ENCODE measurements around the gene ST3GAL2.

Gene ST3GAL2

GRCh38 chr16:70444249-70445063, 5.6 kb upstream of the ST3GAL2 start:
- ATAC-seq (ENCODE audit: low read depth), result no peak
- no peak for TF ChIP-seq CTCF (IDR thresholded peaks at IDR 0.05; ENCODE audit: poor library complexity, severe bottlenecking)
- DNase-seq (ENCODE audit: low spot score), result no peak
- H3K4me3 ChIP-seq (ENCODE audit: severe bottlenecking), result no peak overlapping the region
- no peaks in the 10 kb centered on the region for H3K36me3 ChIP-seq (ENCODE audit: low read depth)
- no peaks in the 10 kb centered on the region for H3K27me3 ChIP-seq (ENCODE audit: insufficient read depth, poor library complexity, severe bottlenecking)
- H3K9me3 ChIP-seq (ENCODE audit: severe bottlenecking), result no peaks in the 10 kb centered on the region
- H3K27ac ChIP-seq (ENCODE audit: poor library complexity, severe bottlenecking), result no peak overlapping the region
- H3K4me1 ChIP-seq (ENCODE audit: insufficient read depth, poor library complexity, severe bottlenecking), result peaks cover 2% of the 10 kb centered on the region

- Histone ChIP-seq H3K9me3 (ENCODE audit: severe bottlenecking) (no peaks in the 10 kb centered on the region), H3K4me1 (ENCODE audit: insufficient read depth, poor library complexity, severe bottlenecking) (peaks cover 5% of the 10 kb centered on the region), H3K27ac (ENCODE audit: poor library complexity, severe bottlenecking) (no peak overlapping the region), H3K36me3 (ENCODE audit: low read depth) (no peaks in the 10 kb centered on the region), H3K4me3 (ENCODE audit: severe bottlenecking) (no peak overlapping the region), H3K27me3 (ENCODE audit: insufficient read depth, poor library complexity, severe bottlenecking) (no peaks in the 10 kb centered on the region)
- no peak for TF ChIP-seq CTCF (IDR thresholded peaks at IDR 0.05; ENCODE audit: poor library complexity, severe bottlenecking)
- DNase-seq (ENCODE audit: low spot score) (no peak), ATAC-seq (ENCODE audit: low read depth) (no peak)
Observed at GRCh38 chr16:70442344-70442743, 3.4 kb upstream of the ST3GAL2 start.

- no peaks in the 10 kb centered on the region for H3K36me3 ChIP-seq (ENCODE audit: low read depth)
- ATAC-seq (ENCODE audit: low read depth), result no peak
- peaks cover 11% of the 10 kb centered on the region for H3K4me1 ChIP-seq (ENCODE audit: insufficient read depth, poor library complexity, severe bottlenecking)
- no peaks in the 10 kb centered on the region for H3K27me3 ChIP-seq (ENCODE audit: insufficient read depth, poor library complexity, severe bottlenecking)
- no peak overlapping the region for H3K4me3 ChIP-seq (ENCODE audit: severe bottlenecking)
- no peak overlapping the region for H3K27ac ChIP-seq (ENCODE audit: poor library complexity, severe bottlenecking)
- no peak for DNase-seq (ENCODE audit: low spot score)
- no peaks in the 10 kb centered on the region for H3K9me3 ChIP-seq (ENCODE audit: severe bottlenecking)
- TF ChIP-seq CTCF (IDR thresholded peaks at IDR 0.05; ENCODE audit: poor library complexity, severe bottlenecking), result no peak
Observed at GRCh38 chr16:70441406-70441990, 2.6 kb upstream of the ST3GAL2 start.

GRCh38 chr16:70440009-70440692, 1.3 kb upstream of the ST3GAL2 start:
- ATAC-seq (ENCODE audit: low read depth) (no peak), DNase-seq (ENCODE audit: low spot score) (no peak)
- no peak overlapping the region for H3K4me3 ChIP-seq (ENCODE audit: severe bottlenecking)
- H3K27ac ChIP-seq (ENCODE audit: poor library complexity, severe bottlenecking), result no peak overlapping the region
- H3K36me3 ChIP-seq (ENCODE audit: low read depth), result no peaks in the 10 kb centered on the region
- no peaks in the 10 kb centered on the region for H3K27me3 ChIP-seq (ENCODE audit: insufficient read depth, poor library complexity, severe bottlenecking)
- no peak for TF ChIP-seq CTCF (IDR thresholded peaks at IDR 0.05; ENCODE audit: poor library complexity, severe bottlenecking)
- H3K4me1 ChIP-seq (ENCODE audit: insufficient read depth, poor library complexity, severe bottlenecking), result peaks cover 11% of the 10 kb centered on the region
- H3K9me3 ChIP-seq (ENCODE audit: severe bottlenecking), result no peaks in the 10 kb centered on the region
